HCT116 (cell line): ENCODE data around the gene MRGPRX4. TPM values are rescaled to one million over a fixed set of nuclear protein-coding genes. Genes with fewer than 3 reads are reported as not detected.

Experiments used
- ATAC-seq: fragments of 200-7000 bp; cut with Tn5 transposase; 2 replicates; pipeline ENCODE4 v1.9.1; 2020; ENCODE audit warnings: mild to moderate bottlenecking, moderate library complexity
- BruUV-seq: library from RNA; stranded (reverse); fragments of 400-500 nt; replicated peaks from 2 replicates; lab custom pipeline; 2021; lab: Mats Ljungman, UMichigan
- CTCF ChIA-PET: fragments of 300-600 bp; sonication (Branson Sonifier 250); formaldehyde crosslinking; loops from one replicate; lab custom pipeline; 2021; ENCODE audit warnings: antibody characterized with exemption; lab: Charles Lee
- POLR2A ChIA-PET: fragments of 300-600, 350-600 bp; sonication (Branson Sonifier 250); formaldehyde crosslinking; loops from one replicate; lab custom pipeline; 2021; ENCODE audit warnings: antibody characterized with exemption; lab: Charles Lee
- RAD21 ChIA-PET, 2 experiments: fragments of 300-600 bp; sonication (Branson Sonifier 250); formaldehyde crosslinking; loops; one replicate each; lab custom pipeline; 2023; ENCODE audit warnings: low total read pairs in 2 of 2; ENCODE audit not compliant: uncharacterized antibody in 2 of 2, unreplicated experiment in 2 of 2, low non-redundant PET in 1 of 2; lab: Charles Lee
- DNase-seq: peaks from one replicate; pipeline ENCODE4 v3.0.0-alpha.2; 2010; ENCODE audit warnings: low read depth, low spot score
- H2AFZ ChIP-seq: fragments of 200-600 bp; shearing (Covaris generic), sonication (generic); 2 replicates; pipeline ENCODE4 v1.6.1; 2017; ENCODE audit warnings: low read depth, mixed run types, mixed read lengths, antibody characterized with exemption, low read length; ENCODE audit not compliant: poor library complexity, severe bottlenecking
- H3K27ac ChIP-seq: 2 replicates; pipeline ENCODE4 v1.5.1; 2012; ENCODE audit warnings: low read depth, low read length
- H3K27me3 ChIP-seq: fragments of 200-600 bp; sonication (generic); 2 replicates; pipeline ENCODE4 v1.6.1; 2016; ENCODE audit warnings: mixed run types, low read length, mixed read lengths; ENCODE audit not compliant: insufficient read depth
- H3K36me3 ChIP-seq, 2 experiments: fragments of 200-500 bp in 1 of 2; fragments of 200-600 bp in 1 of 2; sonication (Bioruptor generic) in 1 of 2; sonication (generic) in 1 of 2; 2 replicates each; pipeline versions ENCODE4 v1.5.1 to v1.6.1; 2014 to 2016; ENCODE audit warnings: low read length in 2 of 2, inconsistent platforms in 1 of 2, mixed read lengths in 1 of 2, mixed run types in 1 of 2; ENCODE audit not compliant: insufficient read depth in 2 of 2, control insufficient read depth in 1 of 2
- H3K4me1 ChIP-seq, 2 experiments: fragments of 200-600 bp in 1 of 2; sonication (generic) in 1 of 2; 2 replicates each; pipeline versions ENCODE4 v1.5.1 to v1.6.1; 2012 to 2017; ENCODE audit warnings: low read length in 2 of 2, inconsistent platforms in 1 of 2, mild to moderate bottlenecking in 1 of 2, mixed read lengths in 1 of 2, mixed run types in 1 of 2, moderate library complexity in 1 of 2; ENCODE audit not compliant: insufficient read depth in 2 of 2, control insufficient read depth in 1 of 2
- H3K4me2 ChIP-seq: fragments of 200-600 bp; sonication (generic); 2 replicates; pipeline ENCODE4 v1.6.1; 2017; ENCODE audit warnings: mixed run types, low read length, mixed read lengths
- H3K4me3 ChIP-seq, 2 experiments: fragments of 200-600 bp in 1 of 2; sonication (generic) in 1 of 2; replicated peaks in 1 of 2; 2 replicates each; pipeline ENCODE4 v1.5.1; 2011 to 2016; ENCODE audit warnings: low read length in 2 of 2, control low read depth in 1 of 2, low read depth in 1 of 2, mild to moderate bottlenecking in 1 of 2, mixed read lengths in 1 of 2, mixed run types in 1 of 2
- H3K79me2 ChIP-seq: fragments of 200-600 bp; sonication (generic); 2 replicates; pipeline ENCODE4 v1.6.1; 2017; ENCODE audit warnings: mild to moderate bottlenecking, mixed run types, low read length, moderate library complexity, mixed read lengths; ENCODE audit not compliant: insufficient read depth
- H3K9ac ChIP-seq: fragments of 200-600 bp; sonication (generic); 2 replicates; pipeline ENCODE4 v1.6.1; 2016; ENCODE audit warnings: low read length, mixed read lengths
- H3K9me2 ChIP-seq: fragments of 200-600 bp; sonication (generic), shearing (Covaris generic); 2 replicates; pipeline ENCODE4 v1.6.1; 2017; ENCODE audit warnings: mixed run types, mild to moderate bottlenecking, moderate library complexity; ENCODE audit not compliant: insufficient read depth
- H3K9me3 ChIP-seq, 2 experiments: fragments of 200-500 bp in 1 of 2; fragments of 200-600 bp in 1 of 2; sonication (Bioruptor generic) in 1 of 2; sonication (generic) in 1 of 2; 2 replicates each; pipeline ENCODE4 v1.6.1; 2014 to 2017; ENCODE audit warnings: low read length in 2 of 2, mixed read lengths in 2 of 2, inconsistent platforms in 1 of 2, low read depth in 1 of 2, mild to moderate bottlenecking in 1 of 2, mixed run types in 1 of 2, moderate library complexity in 1 of 2; ENCODE audit not compliant: control insufficient read depth in 1 of 2, insufficient read depth in 1 of 2
- H4K20me1 ChIP-seq: fragments of 200-600 bp; sonication (generic), shearing (Covaris generic); 2 replicates; pipeline ENCODE4 v1.6.1; 2017; ENCODE audit warnings: mixed run types, mild to moderate bottlenecking, moderate library complexity; ENCODE audit not compliant: insufficient read depth
- CEBPB ChIP-seq: IDR thresholded peaks from 2 replicates; pipeline ENCODE4 v1.6.1; 2012; ENCODE audit warnings: low read depth
- CTCF ChIP-seq, 3 experiments: fragments of 200-600 bp in 1 of 3; sonication (generic) in 1 of 3; IDR thresholded peaks in 2 of 3; conservative IDR thresholded peaks in 1 of 3; 2 replicates each; pipeline ENCODE4 v1.5.1; 2012 to 2017; ENCODE audit warnings: low read depth in 2 of 3, low read length in 2 of 3, antibody characterized with exemption in 1 of 3, borderline replicate concordance in 1 of 3, control low read depth in 1 of 3, mild to moderate bottlenecking in 1 of 3, mixed read lengths in 1 of 3, mixed run types in 1 of 3, moderate library complexity in 1 of 3; ENCODE audit not compliant: insufficient read depth in 1 of 3
- EGR1 ChIP-seq: IDR thresholded peaks from 2 replicates; pipeline ENCODE4 v1.6.1; 2012; ENCODE audit warnings: low read depth
- ELF1 ChIP-seq: IDR thresholded peaks from 2 replicates; pipeline ENCODE4 v1.6.1; 2012; ENCODE audit warnings: low read depth, borderline replicate concordance
- EZH2phosphoT487 ChIP-seq: fragments of 200-600 bp; IDR thresholded peaks from 2 replicates; pipeline ENCODE4 v1.6.1; 2018; ENCODE audit warnings: antibody characterized with exemption, borderline replicate concordance
- FOSL1 ChIP-seq: IDR thresholded peaks from 2 replicates; pipeline ENCODE4 v1.6.1; 2012; ENCODE audit warnings: low read depth
- JUND ChIP-seq: IDR thresholded peaks from 2 replicates; pipeline ENCODE4 v1.6.1; 2012
- RAD21 ChIP-seq: IDR thresholded peaks from 2 replicates; pipeline ENCODE4 v1.6.1; 2012; ENCODE audit warnings: low read depth, mild to moderate bottlenecking
- SP1 ChIP-seq: IDR thresholded peaks from 2 replicates; pipeline ENCODE4 v1.6.1; 2012; ENCODE audit warnings: low read depth
- SRF ChIP-seq: IDR thresholded peaks from 2 replicates; pipeline ENCODE4 v1.6.1; 2012; ENCODE audit warnings: low read depth
- YY1 ChIP-seq: IDR thresholded peaks from 2 replicates; pipeline ENCODE4 v1.6.1; 2011; ENCODE audit warnings: low read length, low read depth, moderate library complexity, mild to moderate bottlenecking; ENCODE audit not compliant: insufficient replicate concordance; ENCODE audit errors: extremely low read depth
- ZBTB33 ChIP-seq: IDR thresholded peaks from 2 replicates; pipeline ENCODE4 v1.6.1; 2011; ENCODE audit warnings: mild to moderate bottlenecking, low read length, moderate library complexity; ENCODE audit not compliant: insufficient replicate concordance; ENCODE audit errors: extremely low read depth
- ZFX ChIP-seq: fragments of 450-650 bp; IDR thresholded peaks from 2 replicates; pipeline ENCODE4 v1.6.1; 2017
- ZNF274 ChIP-seq: fragments of 200-500 bp; sonication (Bioruptor generic); IDR thresholded peaks from 2 replicates; pipeline ENCODE4 v1.6.1; 2014; ENCODE audit warnings: mild to moderate bottlenecking, low read depth, low read length, inconsistent platforms
- intact Hi-C: fragments of 100-400 bp; cut with micrococcal nuclease; formaldehyde crosslinking; loops from 2 replicates; pipeline ENCODE4 v1.10.0; 2022
- total RNA-seq: library from RNA; stranded (reverse); gene quantifications from one replicate; pipeline ENCODE4 v1.2.1, GENCODE V29; 2021; ENCODE audit not compliant: unreplicated experiment
- TF ChIP-seq, protein P1 (sequence below): IDR thresholded peaks from 2 replicates; pipeline ENCODE4 v1.6.1; 2012
- TF ChIP-seq, protein P2 (sequence below): IDR thresholded peaks from 2 replicates; pipeline ENCODE4 v1.6.1; 2012

Gene MRGPRX4
- total RNA-seq, 1 experiment from 2014 or later: not detected

DNA sequence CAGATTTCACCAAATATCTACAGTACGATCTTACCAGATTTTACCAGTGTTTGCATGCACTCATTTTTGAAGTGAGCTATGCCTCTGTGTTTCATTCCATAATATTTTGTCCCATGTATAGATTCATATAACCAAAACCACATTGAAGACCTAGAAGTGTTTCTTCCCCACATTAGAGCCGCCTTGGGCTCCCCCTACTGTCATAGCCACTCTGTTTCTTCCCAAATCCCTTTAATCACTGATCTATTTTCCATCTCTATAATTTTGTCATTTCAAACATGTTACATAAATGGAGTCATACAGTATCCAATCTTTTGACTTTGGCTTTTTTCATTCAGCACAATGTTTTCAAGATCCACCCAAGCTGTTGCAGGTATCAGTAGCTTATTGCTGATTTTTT is 27.6 kb upstream of the MRGPRX4 start:
- ATAC-seq: peak; percentile 64; the same call in 1 of the 2 replicates
- H3K9ac ChIP-seq: no peak overlapping the region
- no peak overlapping the region for H3K4me2 ChIP-seq
- peak overlapping the region; percentile 2 for H2AFZ ChIP-seq
- H3K9me3 ChIP-seq: no peaks in the 10 kb centered on the region
- H3K4me3 ChIP-seq: no peak overlapping the region
- H3K27me3 ChIP-seq: no peaks in the 10 kb centered on the region
- RAD21 ChIA-PET: no interaction called here
- CTCF ChIA-PET: interaction anchor here (0.7 to 1.6 kb wide), 3 partner anchors 29 to 99 kb away, joined by 3 to 9 read pairs (median 4); no protein-coding TSS in a partner anchor
- no peak for DNase-seq
- H4K20me1 ChIP-seq: no peaks in the 10 kb centered on the region
- BruUV-seq: no TSS peak
- TF ChIP-seq CEBPB (no peak), RAD21 (peak; percentile 40), ZFX (no peak), ZNF274 (no peak), CTCF (IDR thresholded peaks at IDR 0.05 in 2 of 3, conservative IDR thresholded peaks at IDR 0.05 in 1 of 3; ENCODE audit: borderline replicate concordance in 1 of 3, insufficient read depth in 1 of 3, low read depth in 2 of 3, low read length in 2 of 3) (peak in 2 of 3 experiments; percentile 26 to 58; a peak in 3 of 6 replicates)
- intact Hi-C loops: no loop called here
- H3K36me3 ChIP-seq: no peaks in the 10 kb centered on the region
- H3K4me1 ChIP-seq: peaks cover 0 to 11% of the 10 kb centered on the region in 2 experiments; a peak in 2 of 4 replicates
- H3K9me2 ChIP-seq: no peaks in the 10 kb centered on the region
- POLR2A ChIA-PET: no interaction called here
- H3K27ac ChIP-seq: no peak overlapping the region
- H3K79me2 ChIP-seq: no peaks in the 10 kb centered on the region

DNA sequence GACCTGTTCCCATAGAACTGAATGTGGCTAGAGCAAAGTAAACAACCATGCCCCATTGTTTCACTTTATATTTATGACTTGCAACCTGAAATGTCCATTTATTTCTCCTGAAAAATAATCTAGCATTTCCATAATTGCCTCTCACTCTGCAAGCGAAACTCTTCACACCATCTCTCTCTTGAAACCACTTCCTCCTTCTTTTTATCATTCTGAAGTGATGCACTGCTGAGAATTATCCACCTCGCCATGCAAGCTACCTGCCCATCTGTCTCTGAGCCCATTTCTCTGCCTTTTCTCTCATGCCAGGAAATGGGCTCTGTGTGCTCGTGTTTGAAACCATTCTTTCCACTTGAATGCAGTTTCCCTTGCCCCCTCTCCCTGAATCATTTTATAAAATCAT is 26.8 kb upstream of the MRGPRX4 start:
- Histone ChIP-seq H3K79me2 (no peaks in the 10 kb centered on the region), H3K36me3 (no peaks in the 10 kb centered on the region), H3K9me3 (no peaks in the 10 kb centered on the region), H3K9me2 (no peaks in the 10 kb centered on the region), H3K27me3 (no peaks in the 10 kb centered on the region), H3K9ac (no peak overlapping the region), H2AFZ (no peak overlapping the region), H3K4me2 (no peak overlapping the region), H3K4me3 (no peak overlapping the region), H3K4me1 (peaks cover 0 to 11% of the 10 kb centered on the region in 2 experiments; a peak in 2 of 4 replicates), H4K20me1 (no peaks in the 10 kb centered on the region), H3K27ac (no peak overlapping the region)
- DNase-seq: no peak
- RAD21 ChIA-PET: no interaction called here
- no peak for ATAC-seq
- intact Hi-C loops: no loop called here
- CTCF ChIA-PET: interaction anchor here (1.0 to 1.6 kb wide), 3 partner anchors 30 to 98 kb away, joined by 4 to 9 read pairs (median 4); no protein-coding TSS in a partner anchor
- TF ChIP-seq, protein P1, sequence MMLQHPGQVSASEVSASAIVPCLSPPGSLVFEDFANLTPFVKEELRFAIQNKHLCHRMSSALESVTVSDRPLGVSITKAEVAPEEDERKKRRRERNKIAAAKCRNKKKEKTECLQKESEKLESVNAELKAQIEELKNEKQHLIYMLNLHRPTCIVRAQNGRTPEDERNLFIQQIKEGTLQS: no peak
- TF ChIP-seq EGR1: no peak
- TF ChIP-seq CEBPB: no peak
- TF ChIP-seq JUND: no peak
- TF ChIP-seq EZH2phosphoT487: no peak
- no peak for TF ChIP-seq ZBTB33
- no peak for TF ChIP-seq ELF1
- TF ChIP-seq FOSL1: no peak
- TF ChIP-seq SRF: no peak
- no peak for TF ChIP-seq SP1
- no peak for TF ChIP-seq YY1
- no peak for TF ChIP-seq ZNF274
- TF ChIP-seq, protein P2, sequence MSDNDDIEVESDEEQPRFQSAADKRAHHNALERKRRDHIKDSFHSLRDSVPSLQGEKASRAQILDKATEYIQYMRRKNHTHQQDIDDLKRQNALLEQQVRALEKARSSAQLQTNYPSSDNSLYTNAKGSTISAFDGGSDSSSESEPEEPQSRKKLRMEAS: no peak
- POLR2A ChIA-PET: no interaction called here
- BruUV-seq: no TSS peak
